ENCODE measurements around the gene AGMO. TPM values are rescaled to one million over a fixed set of nuclear protein-coding genes. Genes with fewer than 3 reads are reported as not detected.

AGMO gene
- total RNA-seq, 2 experiments from 2014 or later = not detected

DNA sequence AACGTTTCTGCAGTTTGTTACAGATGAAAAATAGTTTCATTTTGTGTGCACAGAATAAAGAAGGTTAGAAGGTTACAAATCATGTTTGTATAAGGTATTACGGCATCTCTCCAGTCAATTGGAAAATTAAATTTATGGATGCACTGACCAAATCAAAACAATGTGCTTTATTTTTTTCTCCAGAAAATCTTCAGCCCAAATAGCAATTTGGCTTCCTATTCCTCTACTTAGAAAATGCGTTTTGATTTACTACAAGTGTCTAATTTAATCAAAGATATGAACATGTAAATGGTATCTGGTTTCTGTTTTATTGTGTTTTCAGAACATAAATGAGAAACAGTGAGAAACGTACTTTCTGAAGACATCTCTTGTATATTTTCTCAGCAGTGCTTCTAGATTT lies 63.4 kb downstream of the AGMO start:
- ATAC-seq (no peak), DNase-seq (no peak)
- intact Hi-C loops (cut with micrococcal nuclease) = no loop called here
- no peaks in the 10 kb centered on the region for H3K27me3 Mint-ChIP-seq
- TF ChIP-seq, protein P1, sequence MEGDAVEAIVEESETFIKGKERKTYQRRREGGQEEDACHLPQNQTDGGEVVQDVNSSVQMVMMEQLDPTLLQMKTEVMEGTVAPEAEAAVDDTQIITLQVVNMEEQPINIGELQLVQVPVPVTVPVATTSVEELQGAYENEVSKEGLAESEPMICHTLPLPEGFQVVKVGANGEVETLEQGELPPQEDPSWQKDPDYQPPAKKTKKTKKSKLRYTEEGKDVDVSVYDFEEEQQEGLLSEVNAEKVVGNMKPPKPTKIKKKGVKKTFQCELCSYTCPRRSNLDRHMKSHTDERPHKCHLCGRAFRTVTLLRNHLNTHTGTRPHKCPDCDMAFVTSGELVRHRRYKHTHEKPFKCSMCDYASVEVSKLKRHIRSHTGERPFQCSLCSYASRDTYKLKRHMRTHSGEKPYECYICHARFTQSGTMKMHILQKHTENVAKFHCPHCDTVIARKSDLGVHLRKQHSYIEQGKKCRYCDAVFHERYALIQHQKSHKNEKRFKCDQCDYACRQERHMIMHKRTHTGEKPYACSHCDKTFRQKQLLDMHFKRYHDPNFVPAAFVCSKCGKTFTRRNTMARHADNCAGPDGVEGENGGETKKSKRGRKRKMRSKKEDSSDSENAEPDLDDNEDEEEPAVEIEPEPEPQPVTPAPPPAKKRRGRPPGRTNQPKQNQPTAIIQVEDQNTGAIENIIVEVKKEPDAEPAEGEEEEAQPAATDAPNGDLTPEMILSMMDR (IDR thresholded peaks at IDR 0.05) = no peak
- no peaks in the 10 kb centered on the region for H3K36me3 Mint-ChIP-seq (ENCODE audit: low read depth)
- CTCF ChIA-PET = no interaction called here
- no peak overlapping the region for H3K4me3 Mint-ChIP-seq
- no peaks in the 10 kb centered on the region for H3K4me1 Mint-ChIP-seq (ENCODE audit: low read depth)
- peaks cover 2% of the 10 kb centered on the region for H3K9me3 Mint-ChIP-seq
- POLR2A ChIA-PET = no interaction called here
- H3K27ac Mint-ChIP-seq = no peak overlapping the region

DNA sequence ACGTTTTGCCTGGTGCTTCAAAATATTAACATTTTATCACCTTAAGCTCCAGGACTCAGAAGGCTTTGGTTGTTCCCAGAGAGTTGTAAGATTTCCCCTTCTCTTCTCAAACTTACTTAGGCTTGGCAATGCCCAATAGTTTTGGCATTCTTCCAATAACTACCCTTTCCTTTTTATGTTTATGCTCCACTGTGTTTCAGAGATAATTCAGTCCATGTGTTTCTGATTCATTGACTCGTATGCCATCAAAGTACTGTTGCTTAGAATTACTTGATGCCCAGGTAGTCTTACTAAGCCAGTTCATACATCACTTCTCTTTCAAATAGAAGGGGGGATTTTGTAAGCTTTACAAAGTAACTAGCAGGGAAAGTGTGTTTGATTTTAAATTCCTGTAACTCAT lies 66.6 kb downstream of the AGMO start:
- TF ChIP-seq, protein P1 (IDR thresholded peaks at IDR 0.05) = no peak
- no peaks in the 10 kb centered on the region for H3K36me3 Mint-ChIP-seq (ENCODE audit: low read depth)
- H3K27ac Mint-ChIP-seq = no peak overlapping the region
- DNase-seq (no peak), ATAC-seq (no peak)
- POLR2A ChIA-PET = no interaction called here
- no peaks in the 10 kb centered on the region for H3K4me1 Mint-ChIP-seq (ENCODE audit: low read depth)
- intact Hi-C loops (cut with micrococcal nuclease) = no loop called here
- CTCF ChIA-PET = no interaction called here
- H3K9me3 Mint-ChIP-seq = peaks cover 3% of the 10 kb centered on the region
- H3K4me3 Mint-ChIP-seq = no peak overlapping the region
- H3K27me3 Mint-ChIP-seq = no peaks in the 10 kb centered on the region

DNA sequence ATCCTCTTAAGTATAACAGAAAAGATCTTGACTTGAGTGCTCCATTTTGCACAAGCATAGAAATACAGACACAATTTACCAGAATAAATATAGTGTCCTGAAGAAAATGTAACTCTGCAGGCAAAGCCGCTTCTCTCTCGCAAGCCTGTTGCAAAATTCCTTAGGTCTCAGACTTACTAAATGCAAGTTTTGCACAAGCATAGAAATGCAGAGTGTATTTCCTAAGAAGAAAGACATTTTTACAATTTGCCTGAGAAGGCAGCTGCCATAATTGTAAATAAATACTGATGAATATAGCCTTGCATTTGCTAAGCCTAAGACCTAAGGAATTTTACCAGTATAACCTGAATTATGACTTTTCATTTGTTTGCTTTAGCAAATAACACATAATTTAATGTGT lies 67.1 kb downstream of the AGMO start:
- ChIA-PET CTCF (no interaction called here), POLR2A (no interaction called here)
- DNase-seq (no peak), ATAC-seq (no peak)
- Mint-ChIP-seq H3K27me3 (no peaks in the 10 kb centered on the region), H3K4me1 (ENCODE audit: low read depth) (no peaks in the 10 kb centered on the region), H3K4me3 (no peak overlapping the region), H3K36me3 (ENCODE audit: low read depth) (no peaks in the 10 kb centered on the region), H3K27ac (no peak overlapping the region), H3K9me3 (peaks cover 3% of the 10 kb centered on the region)
- intact Hi-C loops (cut with micrococcal nuclease) = no loop called here
- TF ChIP-seq, protein P1 (IDR thresholded peaks at IDR 0.05) = no peak

DNA sequence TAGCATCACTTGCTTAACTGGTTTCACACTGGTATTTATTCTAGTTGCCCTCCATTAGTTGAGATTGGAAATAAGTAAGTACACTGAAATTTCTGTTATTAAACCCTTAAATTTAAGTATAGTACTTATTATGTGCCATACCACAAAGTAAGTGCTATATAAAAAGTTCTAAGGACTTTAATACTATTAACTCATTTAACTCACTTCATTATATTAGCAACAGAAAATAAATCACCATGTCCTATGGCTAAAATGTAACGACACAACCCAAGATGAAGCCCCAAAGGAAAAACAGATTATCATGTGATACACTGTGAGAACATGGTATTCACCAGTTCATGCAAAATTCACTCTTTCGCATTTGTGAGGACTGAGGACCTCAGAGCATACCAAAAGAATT lies 70.5 kb downstream of the AGMO start:
- H3K9me3 Mint-ChIP-seq = peaks cover 4% of the 10 kb centered on the region
- intact Hi-C loops (cut with micrococcal nuclease) = no loop called here
- ChIA-PET CTCF (no interaction called here), POLR2A (no interaction called here)
- ATAC-seq (no peak), DNase-seq (no peak)
- H3K27me3 Mint-ChIP-seq = no peaks in the 10 kb centered on the region
- H3K36me3 Mint-ChIP-seq (ENCODE audit: low read depth) = no peaks in the 10 kb centered on the region
- H3K4me1 Mint-ChIP-seq (ENCODE audit: low read depth) = no peaks in the 10 kb centered on the region
- H3K27ac Mint-ChIP-seq = no peak overlapping the region
- TF ChIP-seq, protein P1 (IDR thresholded peaks at IDR 0.05) = no peak
- H3K4me3 Mint-ChIP-seq = no peak overlapping the region

DNA sequence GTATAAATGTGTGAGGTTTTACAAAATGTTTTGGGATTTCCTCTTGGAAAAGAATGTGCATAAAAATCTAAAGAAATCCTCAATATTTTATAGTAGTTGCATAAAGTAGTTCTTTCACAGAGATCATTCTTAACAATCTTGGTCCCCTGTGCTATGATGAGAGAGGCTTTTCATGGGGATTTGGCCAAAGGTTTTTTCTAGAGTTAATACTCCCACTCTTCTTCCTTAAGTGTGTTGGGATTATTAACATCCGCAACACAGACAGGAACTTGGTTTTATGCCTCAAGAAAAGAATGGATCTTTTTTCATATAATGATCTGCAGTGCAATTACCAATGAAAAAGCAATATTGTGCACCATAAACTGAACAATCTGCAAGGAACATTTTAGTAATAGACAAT lies 71.5 kb downstream of the AGMO start:
- intact Hi-C loops (cut with micrococcal nuclease) = no loop called here
- no peaks in the 10 kb centered on the region for H3K4me1 Mint-ChIP-seq (ENCODE audit: low read depth)
- ChIA-PET CTCF (no interaction called here), POLR2A (no interaction called here)
- H3K27ac Mint-ChIP-seq = no peak overlapping the region
- no peak for ATAC-seq
- DNase-seq = no peak
- peaks cover 3% of the 10 kb centered on the region for H3K9me3 Mint-ChIP-seq
- no peak overlapping the region for H3K4me3 Mint-ChIP-seq
- no peaks in the 10 kb centered on the region for H3K27me3 Mint-ChIP-seq
- H3K36me3 Mint-ChIP-seq (ENCODE audit: low read depth) = no peaks in the 10 kb centered on the region
- TF ChIP-seq, protein P1 (IDR thresholded peaks at IDR 0.05) = no peak
